Loucy (cell line): Measurements from ENCODE around the gene STRA8.

Source experiments
- H2AFZ ChIP-seq: fragments of 200-600 bp; sonication (generic); 2 replicates; pipeline ENCODE4 v1.6.0; 2016; ENCODE audit warnings: antibody characterized with exemption, mild to moderate bottlenecking, low read length, moderate library complexity
- H3F3A ChIP-seq: fragments of 200-600 bp; 2 replicates; pipeline ENCODE4 v1.6.0; 2016; ENCODE audit warnings: antibody characterized with exemption, low read depth, mild to moderate bottlenecking
- H3K27me3 ChIP-seq: fragments of 200-600 bp; sonication (generic); 2 replicates; pipeline ENCODE4 v1.6.1; 2014; ENCODE audit warnings: low read length, mild to moderate bottlenecking; ENCODE audit not compliant: insufficient read depth, poor library complexity, severe bottlenecking
- H3K36me3 ChIP-seq: fragments of 200-600 bp; sonication (generic); 2 replicates; pipeline ENCODE4 v1.6.1; 2016; ENCODE audit warnings: low read length; ENCODE audit not compliant: insufficient read depth
- H3K4me1 ChIP-seq: fragments of 200-600 bp; sonication (generic); 2 replicates; pipeline ENCODE4 v1.5.1; 2014; ENCODE audit warnings: low read length, mild to moderate bottlenecking; ENCODE audit not compliant: insufficient read depth, poor library complexity, severe bottlenecking
- H3K4me2 ChIP-seq: fragments of 200-600 bp; sonication (generic); 2 replicates; pipeline ENCODE4 v1.6.0; 2014; ENCODE audit warnings: antibody characterized with exemption, low read length, low read depth, mild to moderate bottlenecking; ENCODE audit not compliant: poor library complexity, severe bottlenecking
- H3K4me3 ChIP-seq: fragments of 200-600 bp; sonication (generic); 2 replicates; pipeline ENCODE4 v1.5.1; 2014; ENCODE audit warnings: low read length, mild to moderate bottlenecking, mixed read lengths; ENCODE audit not compliant: poor library complexity, severe bottlenecking
- H3K79me2 ChIP-seq: fragments of 200-600 bp; sonication (generic); 2 replicates; pipeline ENCODE4 v1.6.1; 2014; ENCODE audit warnings: low read length; ENCODE audit not compliant: insufficient read depth
- H3K9ac ChIP-seq: fragments of 200-600 bp; sonication (generic); 2 replicates; pipeline ENCODE4 v1.6.0; 2014; ENCODE audit warnings: mild to moderate bottlenecking, low read depth, low read length, moderate library complexity; ENCODE audit not compliant: poor library complexity, severe bottlenecking
- H3K9me2 ChIP-seq: fragments of 200-600 bp; sonication (generic); replicated peaks from 2 replicates; pipeline ENCODE4 v1.6.1; 2016; ENCODE audit warnings: low read depth, low read length, mixed read lengths
- H3K9me3 ChIP-seq: fragments of 200-600 bp; sonication (generic); 2 replicates; pipeline ENCODE4 v1.6.1; 2014; ENCODE audit warnings: mild to moderate bottlenecking, antibody characterized with exemption, low read length, low read depth; ENCODE audit not compliant: insufficient read depth
- H4K20me1 ChIP-seq: fragments of 200-600 bp; sonication (generic); 2 replicates; pipeline ENCODE4 v1.6.0; 2014; ENCODE audit warnings: antibody characterized with exemption, low read length, mild to moderate bottlenecking; ENCODE audit not compliant: insufficient read depth, poor library complexity, severe bottlenecking
- CTCF ChIP-seq: fragments of 200-600 bp; sonication (generic); conservative IDR thresholded peaks from 2 replicates; pipeline ENCODE4 v1.5.1; 2014; ENCODE audit warnings: mild to moderate bottlenecking, antibody characterized with exemption, low read length
- EZH2phosphoT487 ChIP-seq: fragments of 200-600 bp; IDR thresholded peaks from 2 replicates; pipeline ENCODE4 v1.6.1; 2018; ENCODE audit warnings: antibody characterized with exemption, mild to moderate bottlenecking, moderate library complexity, borderline replicate concordance

The STRA8 gene

GRCh38 chr7:135195156-135195555, 38.5 kb upstream of the STRA8 start:
- Histone ChIP-seq H3K9me2 (no peaks in the 10 kb centered on the region), H3K4me1 (no peaks in the 10 kb centered on the region), H3K4me2 (no peak overlapping the region), H3F3A (no peaks in the 10 kb centered on the region), H3K9me3 (no peaks in the 10 kb centered on the region), H2AFZ (no peak overlapping the region), H3K27me3 (no peaks in the 10 kb centered on the region), H3K9ac (no peak overlapping the region), H3K79me2 (no peaks in the 10 kb centered on the region), H3K4me3 (no peak overlapping the region), H4K20me1 (no peaks in the 10 kb centered on the region), H3K36me3 (no peaks in the 10 kb centered on the region; the same call in 1 of the 2 replicates)
- TF ChIP-seq CTCF (no peak), EZH2phosphoT487 (no peak)

GRCh38 chr7:135195968-135196629, 37.5 kb upstream of the STRA8 start:
- Histone ChIP-seq H3F3A (no peaks in the 10 kb centered on the region), H3K9me2 (no peaks in the 10 kb centered on the region), H2AFZ (no peak overlapping the region), H3K36me3 (no peaks in the 10 kb centered on the region; the same call in 1 of the 2 replicates), H3K9ac (no peak overlapping the region), H3K9me3 (no peaks in the 10 kb centered on the region), H3K4me2 (no peak overlapping the region), H3K79me2 (no peaks in the 10 kb centered on the region), H4K20me1 (no peaks in the 10 kb centered on the region), H3K4me1 (no peaks in the 10 kb centered on the region), H3K4me3 (no peak overlapping the region), H3K27me3 (no peaks in the 10 kb centered on the region)
- no peak for TF ChIP-seq EZH2phosphoT487
- TF ChIP-seq CTCF: no peak

- Histone ChIP-seq H3K9ac (no peak overlapping the region), H3K27me3 (no peaks in the 10 kb centered on the region), H3K9me3 (no peaks in the 10 kb centered on the region), H3K79me2 (no peaks in the 10 kb centered on the region), H2AFZ (no peak overlapping the region), H3K36me3 (no peaks in the 10 kb centered on the region; the same call in 1 of the 2 replicates), H3K4me3 (no peak overlapping the region), H3F3A (no peaks in the 10 kb centered on the region), H3K4me2 (no peak overlapping the region), H4K20me1 (no peaks in the 10 kb centered on the region), H3K9me2 (no peaks in the 10 kb centered on the region), H3K4me1 (no peaks in the 10 kb centered on the region)
- TF ChIP-seq EZH2phosphoT487 (no peak), CTCF (no peak)
Observed at GRCh38 chr7:135197343-135197742, 36.3 kb upstream of the STRA8 start.
